GM12878 (cell line): Measurements from ENCODE around the gene SPR. TPM values are rescaled to one million over a fixed set of nuclear protein-coding genes. Genes with fewer than 3 reads are reported as not detected.
A peak's percentile ranks its signal among the peaks of the same experiment; 100 is the strongest.

Experiments
- ATAC-seq: fragments of 200-7000 bp; cut with Tn5 transposase; 3 replicates; pipeline ENCODE4 v1.9.1; 2020; ENCODE audit warnings: mild to moderate bottlenecking, moderate library complexity
- BruUV-seq: library from RNA; stranded (reverse); fragments of 400-500 nt; replicated peaks from 2 replicates; lab custom pipeline; 2021; lab: Mats Ljungman, UMichigan
- CTCF ChIA-PET: fragments of 300-600 bp; sonication (Branson Sonifier 250); formaldehyde crosslinking; extraction: SDS; loops from one replicate; lab custom pipeline; 2021; ENCODE audit warnings: inconsistent platforms; lab: Yijun Ruan, JAX
- POLR2A ChIA-PET: fragments of 350-600 bp; formaldehyde crosslinking; extraction: SDS; loops from one replicate; lab custom pipeline; 2021; ENCODE audit warnings: inconsistent platforms; lab: Charles Lee
- RAD21 ChIA-PET: fragments of 300-600 bp; sonication (Branson Sonifier 250); formaldehyde crosslinking; loops from one replicate; lab custom pipeline; 2023; ENCODE audit warnings: antibody characterized with exemption; ENCODE audit not compliant: unreplicated experiment; lab: Charles Lee
- SMC1A ChIA-PET: fragments of 300-600 bp; sonication (Branson Sonifier 250); formaldehyde crosslinking; loops from one replicate; lab custom pipeline; 2023; ENCODE audit not compliant: unreplicated experiment, uncharacterized antibody; lab: Charles Lee
- DNase-seq: peaks from one replicate; pipeline ENCODE4 v3.0.0-alpha.2; 2011; ENCODE audit warnings: low read depth, low spot score
- FAIRE-seq: peaks from 3 replicates; lab custom pipeline; 2011; peaks lifted over from hg19 to GRCh38; lab: Jason Lieb, UNC
- H2AFZ ChIP-seq: 2 replicates; pipeline ENCODE4 v1.6.0; 2011; ENCODE audit warnings: low read depth, low read length, control low read depth; ENCODE audit not compliant: control insufficient read depth
- H3K27ac ChIP-seq: 2 replicates; pipeline ENCODE4 v1.5.1; 2011; ENCODE audit warnings: control low read depth; ENCODE audit not compliant: control insufficient read depth, insufficient read depth
- H3K27me3 ChIP-seq, 2 experiments: replicated peaks in 1 of 2; 2 replicates each; pipeline versions ENCODE4 v1.6.0 to v1.6.1; 2011; ENCODE audit warnings: low read length in 1 of 2; ENCODE audit not compliant: control insufficient read depth in 2 of 2, insufficient read depth in 2 of 2
- H3K36me3 ChIP-seq, 2 experiments: 2 replicates each; pipeline ENCODE4 v1.5.1; 2011; ENCODE audit warnings: low read length in 1 of 2; ENCODE audit not compliant: control insufficient read depth in 2 of 2, insufficient read depth in 2 of 2
- H3K4me1 ChIP-seq: 2 replicates; pipeline ENCODE4 v1.6.1; 2011; ENCODE audit warnings: mild to moderate bottlenecking, low read length, moderate library complexity, mixed read lengths; ENCODE audit not compliant: control insufficient read depth, insufficient read depth
- H3K4me2 ChIP-seq: 2 replicates; pipeline ENCODE4 v1.6.0; 2011; ENCODE audit warnings: control low read depth; ENCODE audit not compliant: control insufficient read depth, insufficient read depth
- H3K4me3 ChIP-seq: fragments of 200-600 bp; sonication (generic); 2 replicates; pipeline ENCODE4 v1.5.1; 2016
- H3K79me2 ChIP-seq: 2 replicates; pipeline ENCODE4 v1.6.0; 2011; ENCODE audit warnings: low read length; ENCODE audit not compliant: control insufficient read depth, insufficient read depth
- H3K9ac ChIP-seq: 2 replicates; pipeline ENCODE4 v1.8.0; 2011; ENCODE audit warnings: low read length, control low read depth, mixed read lengths; ENCODE audit not compliant: control insufficient read depth, insufficient read depth
- H3K9me3 ChIP-seq: replicated peaks from 3 replicates; pipeline ENCODE4 v1.5.1; 2011; ENCODE audit warnings: mild to moderate bottlenecking, low read length; ENCODE audit not compliant: control insufficient read depth, insufficient read depth
- H4K20me1 ChIP-seq: 2 replicates; pipeline ENCODE4 v1.6.0; 2011; ENCODE audit not compliant: control insufficient read depth, insufficient read depth
- BACH1 ChIP-seq: fragments of 450-650 bp; IDR thresholded peaks from 2 replicates; pipeline ENCODE4 v1.6.1; 2017; ENCODE audit warnings: mild to moderate bottlenecking, borderline replicate concordance
- DPF2 ChIP-seq: fragments of 450-650 bp; IDR thresholded peaks from 2 replicates; pipeline ENCODE4 v1.6.1; 2017; ENCODE audit warnings: mild to moderate bottlenecking
- EED ChIP-seq: sonication (generic); IDR thresholded peaks from 2 replicates; pipeline ENCODE4 v1.6.1; 2016; ENCODE audit warnings: antibody characterized with exemption, low read depth
- ESRRA ChIP-seq: IDR thresholded peaks from 2 replicates; pipeline ENCODE4 v1.6.1; 2012; ENCODE audit warnings: mild to moderate bottlenecking, low read length, improper control_type of control experiment
- HCFC1 ChIP-seq: fragments of 150-350 bp; IDR thresholded peaks from 2 replicates; pipeline ENCODE4 v1.6.1; 2014; ENCODE audit warnings: low read length
- HDAC2 ChIP-seq: fragments of 200-600 bp; sonication (generic); IDR thresholded peaks from 2 replicates; pipeline ENCODE4 v1.6.1; 2017
- IRF4 ChIP-seq: IDR thresholded peaks from 2 replicates; pipeline ENCODE4 v1.6.1; 2011; ENCODE audit warnings: low read depth, low read length
- KAT2A ChIP-seq: conservative IDR thresholded peaks from 2 replicates; pipeline ENCODE4 v1.6.1; 2011; ENCODE audit warnings: low read depth, low read length; ENCODE audit not compliant: control insufficient read depth
- NFIC ChIP-seq: IDR thresholded peaks from 2 replicates; pipeline ENCODE4 v1.6.1; 2012; ENCODE audit warnings: low read depth, mild to moderate bottlenecking, inconsistent platforms, low read length, moderate library complexity
- NFYB ChIP-seq: IDR thresholded peaks from 2 replicates; pipeline ENCODE4 v1.6.1; 2011; ENCODE audit warnings: low read depth, mild to moderate bottlenecking, low read length, improper control_type of control experiment, moderate library complexity; ENCODE audit not compliant: insufficient read depth
- REST ChIP-seq: IDR thresholded peaks from 2 replicates; pipeline ENCODE4 v1.6.1; 2012; ENCODE audit warnings: mild to moderate bottlenecking, low read depth, low read length
- SMAD5 ChIP-seq: IDR thresholded peaks from 2 replicates; pipeline ENCODE4 v1.6.1; 2016; ENCODE audit warnings: antibody characterized with exemption, low read depth
- ZNF207 ChIP-seq: fragments of 450-650 bp; IDR thresholded peaks from 2 replicates; pipeline ENCODE4 v1.6.1; 2014; ENCODE audit warnings: antibody characterized with exemption, mild to moderate bottlenecking, borderline replicate concordance
- WGBS: methylation state at CpG from one replicate; pipeline ENCODE4 v1.1.6; 2016; ENCODE audit warnings: low lambda C conversion rate; ENCODE audit not compliant: insufficient replicate concordance, insufficient coverage; ENCODE audit errors: missing lambda C conversion rate; 5-methylcytosine and 5-hydroxymethylcytosine counted together
- in situ Hi-C: fragments of 300-500 bp; cut with MboI; formaldehyde crosslinking; loops from 9 replicates; pipeline ENCODE4 v1.14.3; 2018; ENCODE audit warnings: mixed read lengths
- intact Hi-C: fragments of 100-400 bp; cut with micrococcal nuclease; formaldehyde crosslinking; loops from one replicate; pipeline ENCODE4 v1.14.2; 2022; ENCODE audit not compliant: unreplicated experiment
- polyA plus RNA-seq, 11 experiments: library from polyadenylated mRNA; depleted of rRNA in 4 of 11; unstranded in 6 of 11; stranded (reverse) in 5 of 11; fragments of >200 nt; fragmentation: Nextera tagmentation in 4 of 11; fragmentation: Illumina TruSeq in 1 of 11; extraction: Ambion mirVana in 4 of 11; extraction: Trizol in 1 of 11; gene quantifications; 1 replicate in 1 of 11; 2 replicates in 10 of 11; pipeline versions ENCODE4 v1.2.1 to v1.2.3, GENCODE V29; 2011 to 2016; ENCODE audit warnings: inconsistent platforms in 2 of 11, missing spikeins in 2 of 11, low read depth in 1 of 11
- total RNA-seq, 4 experiments: library from RNA; depleted of rRNA in 3 of 4; stranded (reverse); fragments of >200 nt in 3 of 4; fragmentation: Illumina TruSeq in 1 of 4; extraction: Trizol in 1 of 4; gene quantifications; 2 replicates each; pipeline versions ENCODE4 v1.2.1 to v1.2.3, GENCODE V29; 2013 to 2021
- TF ChIP-seq, protein P1 (sequence below): fragments of 450-650 bp; formaldehyde crosslinking; IDR thresholded peaks from 2 replicates; pipeline ENCODE4 v1.5.0; 2022; ENCODE audit warnings: mild to moderate bottlenecking, missing genetic modification characterization

Gene SPR
- total and polyA plus RNA-seq, 10 of the 15 experiments (the other 5 are each of a cell fraction or from before 2014, with no cell fraction given): 0.68 to 7.8 (median 2.5) TPM

DNA sequence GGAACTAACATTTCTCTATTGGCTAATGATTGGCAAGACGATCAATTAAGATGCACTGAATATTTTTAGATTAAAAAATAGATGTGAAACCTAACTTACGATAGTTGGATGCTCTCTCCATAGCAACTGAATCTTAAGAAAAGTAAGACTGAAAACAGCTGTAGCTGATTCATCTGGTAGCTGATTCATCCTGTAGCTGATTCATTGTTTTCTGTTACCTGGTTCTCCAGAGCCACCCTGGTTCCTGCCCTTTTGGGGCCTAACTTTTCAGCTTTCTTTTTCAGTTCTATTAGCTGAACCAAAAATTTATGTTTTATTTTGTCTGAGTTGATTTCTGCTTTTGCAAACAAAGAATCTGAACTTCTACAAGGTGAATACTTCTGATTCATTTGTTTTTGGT, 22.7 kb upstream of the SPR start (continued):
- TF ChIP-seq NFIC: peak; percentile 15; the same call in 1 of the 2 replicates
- TF ChIP-seq, protein P1, sequence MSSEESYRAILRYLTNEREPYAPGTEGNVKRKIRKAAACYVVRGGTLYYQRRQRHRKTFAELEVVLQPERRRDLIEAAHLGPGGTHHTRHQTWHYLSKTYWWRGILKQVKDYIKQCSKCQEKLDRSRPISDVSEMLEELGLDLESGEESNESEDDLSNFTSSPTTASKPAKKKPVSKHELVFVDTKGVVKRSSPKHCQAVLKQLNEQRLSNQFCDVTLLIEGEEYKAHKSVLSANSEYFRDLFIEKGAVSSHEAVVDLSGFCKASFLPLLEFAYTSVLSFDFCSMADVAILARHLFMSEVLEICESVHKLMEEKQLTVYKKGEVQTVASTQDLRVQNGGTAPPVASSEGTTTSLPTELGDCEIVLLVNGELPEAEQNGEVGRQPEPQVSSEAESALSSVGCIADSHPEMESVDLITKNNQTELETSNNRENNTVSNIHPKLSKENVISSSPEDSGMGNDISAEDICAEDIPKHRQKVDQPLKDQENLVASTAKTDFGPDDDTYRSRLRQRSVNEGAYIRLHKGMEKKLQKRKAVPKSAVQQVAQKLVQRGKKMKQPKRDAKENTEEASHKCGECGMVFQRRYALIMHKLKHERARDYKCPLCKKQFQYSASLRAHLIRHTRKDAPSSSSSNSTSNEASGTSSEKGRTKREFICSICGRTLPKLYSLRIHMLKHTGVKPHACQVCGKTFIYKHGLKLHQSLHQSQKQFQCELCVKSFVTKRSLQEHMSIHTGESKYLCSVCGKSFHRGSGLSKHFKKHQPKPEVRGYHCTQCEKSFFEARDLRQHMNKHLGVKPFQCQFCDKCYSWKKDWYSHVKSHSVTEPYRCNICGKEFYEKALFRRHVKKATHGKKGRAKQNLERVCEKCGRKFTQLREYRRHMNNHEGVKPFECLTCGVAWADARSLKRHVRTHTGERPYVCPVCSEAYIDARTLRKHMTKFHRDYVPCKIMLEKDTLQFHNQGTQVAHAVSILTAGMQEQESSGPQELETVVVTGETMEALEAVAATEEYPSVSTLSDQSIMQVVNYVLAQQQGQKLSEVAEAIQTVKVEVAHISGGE: no peak
- TF ChIP-seq EED: no peak

DNA sequence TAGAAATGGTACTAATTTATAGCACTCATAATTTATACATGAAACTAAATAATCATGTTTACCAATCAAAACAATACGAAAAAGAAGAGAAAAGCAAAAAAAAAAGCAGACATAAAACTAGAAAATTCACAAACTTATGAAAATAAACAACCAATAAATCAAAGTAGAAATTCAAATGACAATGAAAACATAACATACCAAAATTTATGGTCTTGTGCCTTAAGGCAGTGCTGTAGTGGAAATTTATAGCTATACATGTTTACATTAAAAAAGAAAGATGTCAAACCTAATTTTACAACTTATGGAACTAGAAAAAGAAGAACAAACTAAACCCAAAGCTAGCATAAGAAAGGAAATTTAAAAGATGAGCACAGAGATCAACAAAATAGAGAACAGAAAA, 16.1 kb upstream of the SPR start:
- H3K4me3 ChIP-seq: no peak overlapping the region
- H3K9ac ChIP-seq: no peak overlapping the region
- in situ Hi-C loops: no loop called here
- no peaks in the 10 kb centered on the region for H3K36me3 ChIP-seq
- 0% methylated on average over 1 of the region's 1 CpG for WGBS
- H3K9me3 ChIP-seq: no peaks in the 10 kb centered on the region
- H3K4me2 ChIP-seq: no peak overlapping the region
- CTCF ChIA-PET: interaction anchor here (0.7 to 1.7 kb wide), 3 partner anchors 11 to 101 kb away, joined by 3 to 5 read pairs (median 4); no protein-coding TSS in a partner anchor
- no TSS peak for BruUV-seq
- POLR2A ChIA-PET: interaction anchor here (0.7 kb wide), 1 partner anchor 23 kb away, joined by 3 read pairs; no protein-coding TSS in a partner anchor
- no peak overlapping the region for H3K27ac ChIP-seq
- no peak for ATAC-seq
- SMC1A ChIA-PET: interaction anchor here (0.5 to 0.9 kb wide), 2 partner anchors 12 to 308 kb away, joined by 3 read pairs; no protein-coding TSS in a partner anchor
- no peak for TF ChIP-seq IRF4
- TF ChIP-seq HDAC2: no peak
- no peak for TF ChIP-seq NFIC
- no peak for TF ChIP-seq KAT2A
- no peak for TF ChIP-seq REST
- TF ChIP-seq HCFC1: no peak
- no peak for TF ChIP-seq BACH1
- no peak for TF ChIP-seq SMAD5
- no peak for TF ChIP-seq ESRRA
- TF ChIP-seq NFYB: no peak
- TF ChIP-seq DPF2: no peak
- no peak for TF ChIP-seq ZNF207
- TF ChIP-seq, all 136 proteins: peak for 0
- FAIRE-seq (no peak), DNase-seq (no peak)
- H3K79me2 ChIP-seq: no peaks in the 10 kb centered on the region
- no peaks in the 10 kb centered on the region for H3K27me3 ChIP-seq
- intact Hi-C loops: no loop called here
- no peaks in the 10 kb centered on the region for H3K4me1 ChIP-seq
- RAD21 ChIA-PET: interaction anchor here (0.6 to 1.0 kb wide), 2 partner anchors 11 to 103 kb away, joined by 3 read pairs; no protein-coding TSS in a partner anchor
- no peak overlapping the region for H2AFZ ChIP-seq
- H4K20me1 ChIP-seq: no peaks in the 10 kb centered on the region
